GM15510 (cell line): ENCODE results near the gene CSAD.

ENCODE experiments used
- POLR2A ChIP-seq: IDR thresholded peaks from 3 replicates; pipeline ENCODE4 v1.6.1; 2011; ENCODE audit warnings: borderline replicate concordance; ENCODE audit not compliant: insufficient read length; ENCODE audit errors: extremely low read depth

CSAD gene

DNA sequence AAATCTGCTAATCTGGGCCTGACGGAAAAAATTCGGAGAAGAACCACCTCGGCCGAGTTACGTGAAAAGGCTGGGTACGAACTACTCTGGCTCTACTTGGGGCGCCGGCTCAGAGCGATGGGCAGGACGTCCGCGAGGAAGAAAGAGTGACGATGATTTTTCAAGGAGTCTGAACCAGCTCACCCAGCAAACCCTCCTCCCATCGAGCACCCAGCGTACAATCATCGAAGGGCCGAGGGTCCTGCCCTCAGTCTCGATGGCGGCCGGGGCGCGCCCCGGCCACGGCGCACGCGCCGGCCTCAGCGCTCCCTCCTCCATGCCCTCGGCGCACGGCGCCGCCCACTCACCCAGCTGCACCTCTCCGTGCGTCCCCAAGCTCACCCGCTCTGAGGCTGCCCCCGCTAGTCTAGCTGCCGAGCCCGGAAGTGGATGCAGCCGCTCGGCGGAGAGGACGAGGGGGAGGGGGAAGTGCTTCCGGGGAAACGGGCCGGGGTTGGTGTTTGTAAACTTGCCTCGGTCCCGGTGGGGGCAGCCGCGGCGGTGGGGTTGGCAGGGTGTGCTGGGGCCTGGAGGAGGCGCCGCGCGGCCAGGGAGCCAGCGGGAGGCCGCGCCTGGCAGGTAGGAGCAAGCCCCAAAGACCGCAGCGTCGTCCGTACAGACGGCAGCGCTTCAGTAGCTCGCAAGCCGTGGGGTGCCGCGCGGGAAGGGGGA lies at the start of gene CSAD, which contains the start of gene ZNF740:
Gene CSAD, minus strand, starts transcription at position 706 of the 711 bp plus-strand sequence. CDS start 7,455 bp downstream, outside the sequence.
Gene ZNF740, plus strand, starts transcription at position 503 of the 711 bp plus-strand sequence. CDS start 1,262 bp downstream, outside the sequence.
- peak; percentile 91 for TF ChIP-seq POLR2A

- no peak for TF ChIP-seq POLR2A
Observed at GRCh38 chr12:53230108-53230845, 49.6 kb upstream of the CSAD start.

GRCh38 chr12:53229454-53229853 lies 48.7 kb upstream of the CSAD start:
- TF ChIP-seq POLR2A = no peak

GRCh38 chr12:53227836-53228235 lies 47.1 kb upstream of the CSAD start:
- TF ChIP-seq POLR2A = no peak

GRCh38 chr12:53227341-53227740 lies 46.6 kb upstream of the CSAD start:
- TF ChIP-seq POLR2A = no peak

DNA sequence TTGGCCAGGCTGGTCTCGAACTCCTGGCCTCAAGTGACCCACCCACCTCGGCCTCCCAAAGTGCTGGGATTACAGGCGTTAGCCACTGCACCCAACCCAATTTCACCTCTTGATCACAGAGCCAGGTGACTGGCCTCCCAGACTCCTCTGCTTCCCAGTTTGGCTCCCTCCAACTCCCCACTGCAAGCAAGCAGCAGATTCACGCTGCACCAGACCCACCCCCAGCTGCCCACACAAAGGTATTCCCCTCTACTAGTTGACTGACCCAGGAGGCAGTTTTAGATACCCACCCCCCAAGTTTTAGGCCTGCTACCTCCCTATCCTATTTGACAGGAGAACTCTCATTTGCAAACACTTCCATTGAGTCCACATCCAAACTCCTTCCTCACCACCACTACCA lies 46.1 kb upstream of the CSAD start:
- no peak for TF ChIP-seq POLR2A

- no peak for TF ChIP-seq POLR2A
Observed at GRCh38 chr12:53225635-53226424, 45.1 kb upstream of the CSAD start.

GRCh38 chr12:53224897-53225634 lies 44.3 kb upstream of the CSAD start:
- TF ChIP-seq POLR2A = no peak

GRCh38 chr12:53224061-53224896 lies 43.6 kb upstream of the CSAD start:
- no peak for TF ChIP-seq POLR2A

DNA sequence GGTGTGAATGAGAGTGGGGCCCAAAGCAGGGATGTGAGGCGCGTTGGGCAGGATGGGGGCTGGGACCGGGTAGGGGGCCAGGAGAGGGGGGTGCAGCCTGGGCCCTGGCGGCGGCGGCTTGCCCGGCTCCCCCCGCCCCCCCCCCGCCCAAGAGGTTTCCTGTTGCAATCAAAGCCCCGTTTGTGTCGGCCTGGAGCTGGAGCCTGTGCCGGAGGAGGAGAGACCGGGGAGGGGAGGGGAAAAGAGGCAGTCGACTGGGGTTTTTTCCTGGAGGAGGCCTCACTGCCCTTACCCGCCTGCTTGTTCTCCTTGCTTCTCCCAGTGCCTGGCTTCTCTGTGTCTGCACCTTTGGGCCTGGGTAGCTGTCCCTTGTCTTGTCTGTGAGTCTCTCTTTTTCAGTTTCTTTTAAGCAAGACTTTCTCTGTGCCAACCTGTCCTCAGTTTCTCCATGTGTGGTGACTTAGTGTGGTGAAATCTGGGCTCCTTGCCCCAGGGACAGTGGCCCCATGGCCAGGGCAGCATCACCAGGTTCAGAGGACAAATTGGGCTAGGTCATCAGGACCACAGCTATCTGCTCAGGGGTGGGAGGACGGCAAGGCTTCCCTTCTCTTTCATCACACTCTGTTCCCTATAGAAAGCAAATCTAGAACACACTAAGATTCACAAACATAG lies 42.8 kb upstream of the CSAD start:
- TF ChIP-seq POLR2A = no peak

GRCh38 chr12:53222806-53223261 lies 42.1 kb upstream of the CSAD start:
- TF ChIP-seq POLR2A = no peak

- TF ChIP-seq POLR2A = no peak
Observed at GRCh38 chr12:53222170-53222721, 41.5 kb upstream of the CSAD start.

- peak; percentile 73 for TF ChIP-seq POLR2A
Observed at GRCh38 chr12:53221203-53222080, 40.7 kb upstream of the CSAD start.
